Sigmoid colon (tissue), 4 donors: ENCODE results near the gene FCGBP.

Experiments
- POLR2A ChIP-seq, 2 donors: fragments of 450-650 bp; IDR thresholded peaks; one replicate each; pipeline ENCODE4 v1.6.1; 2016; ENCODE audit warnings: antibody characterized with exemption in 2 of 2, mild to moderate bottlenecking in 2 of 2, moderate library complexity in 2 of 2
- POLR2AphosphoS5 ChIP-seq, 4 donors: sonication (generic); formaldehyde crosslinking; IDR thresholded peaks; one replicate each; pipeline ENCODE4 v1.6.1; 2017; ENCODE audit warnings: antibody characterized with exemption in 4 of 4
- TF ChIP-seq, protein P1 (sequence below), 4 experiments: fragments of 450-650 bp in 3 of 4; fragments of 200-600 bp in 1 of 4; IDR thresholded peaks; one replicate each; pipeline ENCODE4 v1.5.1; 2016 to 2019; ENCODE audit warnings: antibody characterized with exemption in 4 of 4, mild to moderate bottlenecking in 3 of 4, moderate library complexity in 2 of 4

- TF ChIP-seq POLR2A (IDR thresholded peaks at IDR 0.05) (no peak), POLR2AphosphoS5 (IDR thresholded peaks at IDR 0.05) (no peak)
- TF ChIP-seq, protein P1, sequence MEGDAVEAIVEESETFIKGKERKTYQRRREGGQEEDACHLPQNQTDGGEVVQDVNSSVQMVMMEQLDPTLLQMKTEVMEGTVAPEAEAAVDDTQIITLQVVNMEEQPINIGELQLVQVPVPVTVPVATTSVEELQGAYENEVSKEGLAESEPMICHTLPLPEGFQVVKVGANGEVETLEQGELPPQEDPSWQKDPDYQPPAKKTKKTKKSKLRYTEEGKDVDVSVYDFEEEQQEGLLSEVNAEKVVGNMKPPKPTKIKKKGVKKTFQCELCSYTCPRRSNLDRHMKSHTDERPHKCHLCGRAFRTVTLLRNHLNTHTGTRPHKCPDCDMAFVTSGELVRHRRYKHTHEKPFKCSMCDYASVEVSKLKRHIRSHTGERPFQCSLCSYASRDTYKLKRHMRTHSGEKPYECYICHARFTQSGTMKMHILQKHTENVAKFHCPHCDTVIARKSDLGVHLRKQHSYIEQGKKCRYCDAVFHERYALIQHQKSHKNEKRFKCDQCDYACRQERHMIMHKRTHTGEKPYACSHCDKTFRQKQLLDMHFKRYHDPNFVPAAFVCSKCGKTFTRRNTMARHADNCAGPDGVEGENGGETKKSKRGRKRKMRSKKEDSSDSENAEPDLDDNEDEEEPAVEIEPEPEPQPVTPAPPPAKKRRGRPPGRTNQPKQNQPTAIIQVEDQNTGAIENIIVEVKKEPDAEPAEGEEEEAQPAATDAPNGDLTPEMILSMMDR (IDR thresholded peaks at IDR 0.05): no peak
Measured at GRCh38 chr19:39906820-39907611, 27.4 kb downstream of the FCGBP start.
